Breast epithelium (tissue), 4 donors: ENCODE measurements around the gene MATN3. TPM values are rescaled to one million over a fixed set of nuclear protein-coding genes. Genes with fewer than 3 reads are reported as not detected.

ENCODE experiments used
- DNase-seq, 2 donors: peaks; one replicate each; pipeline ENCODE4 v3.0.0-alpha.2; 2019; ENCODE audit warnings: low spot score in 2 of 2
- H3K27ac ChIP-seq, 2 donors: fragments of 200-600 bp; sonication (generic) in 1 of 2; one replicate each; pipeline ENCODE4 v1.5.1; 2016 to 2019; ENCODE audit warnings: mild to moderate bottlenecking in 1 of 2
- H3K27me3 ChIP-seq, 2 donors: fragments of 200-600 bp; sonication (generic) in 1 of 2; one replicate each; pipeline versions ENCODE4 v1.5.1 to v1.6.0; 2017 to 2019; ENCODE audit warnings: control low read depth in 1 of 2, mild to moderate bottlenecking in 1 of 2
- H3K36me3 ChIP-seq: fragments of 200-600 bp; one replicate; pipeline ENCODE4 v1.5.1; 2019
- H3K4me1 ChIP-seq, 2 donors: fragments of 200-600 bp; sonication (generic); one replicate each; pipeline ENCODE4 v1.5.1; 2016 to 2019; ENCODE audit warnings: control low read depth in 1 of 2
- H3K4me3 ChIP-seq, 3 donors: fragments of 200-600 bp; sonication (generic); 1 replicate in 2 of 3; 2 replicates in 1 of 3; pipeline ENCODE4 v1.5.1; 2016 to 2019; ENCODE audit warnings: mild to moderate bottlenecking in 3 of 3, moderate library complexity in 2 of 3
- H3K9me3 ChIP-seq, 2 donors: fragments of 200-600 bp; sonication (generic) in 1 of 2; one replicate each; pipeline ENCODE4 v1.5.1; 2016 to 2019; ENCODE audit warnings: control low read depth in 1 of 2
- CTCF ChIP-seq, 3 donors: fragments of 450-650 bp; IDR thresholded peaks; one replicate each; pipeline ENCODE4 v1.5.1; 2016 to 2017; ENCODE audit warnings: antibody characterized with exemption in 3 of 3, mild to moderate bottlenecking in 3 of 3, moderate library complexity in 3 of 3
- POLR2A ChIP-seq: fragments of 450-650 bp; IDR thresholded peaks from one replicate; pipeline ENCODE4 v1.6.1; 2016; ENCODE audit warnings: antibody characterized with exemption, mild to moderate bottlenecking, moderate library complexity
- POLR2AphosphoS5 ChIP-seq, 3 donors: sonication (generic); formaldehyde crosslinking; IDR thresholded peaks; one replicate each; pipeline ENCODE4 v1.6.1; 2017; ENCODE audit warnings: antibody characterized with exemption in 3 of 3
- intact Hi-C: fragments of 100-400 bp; cut with DNase I; formaldehyde crosslinking; loops from one replicate; pipeline ENCODE4 v1.15.1; 2023; ENCODE audit warnings: low total_unique reads
- total RNA-seq, 3 donors: library from RNA; depleted of rRNA; stranded (reverse); fragments of >200 nt; gene quantifications; one replicate each; pipeline ENCODE4 v1.1.0, GENCODE V29; 2016

The MATN3 gene
- total RNA-seq, 3 donors from 2014 or later: 1.3 to 2.9 (median 2.6) TPM

- DNase-seq: no peak
- peaks cover 13% of the 10 kb centered on the region for H3K36me3 ChIP-seq
- no peak overlapping the region for H3K27ac ChIP-seq
- intact Hi-C loops: no loop called here
- no peak overlapping the region for H3K4me3 ChIP-seq
- peaks cover 5 to 14% of the 10 kb centered on the region in 2 donors for H3K9me3 ChIP-seq
- no peaks in the 10 kb centered on the region for H3K4me1 ChIP-seq
- TF ChIP-seq POLR2A (no peak), POLR2AphosphoS5 (IDR thresholded peaks at IDR 0.05) (no peak), CTCF (IDR thresholded peaks at IDR 0.05) (no peak)
- H3K27me3 ChIP-seq: no peaks in the 10 kb centered on the region
These were observed 17.8 kb upstream of the MATN3 start for GRCh38 chr2:20030224-20030623.

- intact Hi-C loops: no loop called here
- TF ChIP-seq POLR2A (no peak), CTCF (IDR thresholded peaks at IDR 0.05) (no peak), POLR2AphosphoS5 (IDR thresholded peaks at IDR 0.05) (no peak)
- no peak for DNase-seq
- H3K36me3 ChIP-seq: peaks cover 2% of the 10 kb centered on the region
- no peaks in the 10 kb centered on the region for H3K27me3 ChIP-seq
- no peaks in the 10 kb centered on the region for H3K4me1 ChIP-seq
- H3K4me3 ChIP-seq: no peak overlapping the region
- H3K27ac ChIP-seq: no peak overlapping the region
- H3K9me3 ChIP-seq: peaks cover 5 to 14% of the 10 kb centered on the region in 2 donors
These were observed 15.4 kb upstream of the MATN3 start for GRCh38 chr2:20027705-20028434.

- H3K27me3 ChIP-seq: no peaks in the 10 kb centered on the region
- no peak overlapping the region for H3K27ac ChIP-seq
- intact Hi-C loops: no loop called here
- H3K4me3 ChIP-seq: no peak overlapping the region
- H3K36me3 ChIP-seq: no peaks in the 10 kb centered on the region
- peaks cover 5 to 14% of the 10 kb centered on the region in 2 donors for H3K9me3 ChIP-seq
- DNase-seq: no peak
- no peak for TF ChIP-seq CTCF (IDR thresholded peaks at IDR 0.05)
- TF ChIP-seq POLR2A: no peak
- no peak for TF ChIP-seq POLR2AphosphoS5 (IDR thresholded peaks at IDR 0.05)
- no peaks in the 10 kb centered on the region for H3K4me1 ChIP-seq
These were observed 14.8 kb upstream of the MATN3 start for GRCh38 chr2:20027260-20027677.

GRCh38 chr2:20025065-20025786, 12.8 kb upstream of the MATN3 start:
- no peaks in the 10 kb centered on the region for H3K36me3 ChIP-seq
- peaks cover 5 to 18% of the 10 kb centered on the region in 2 donors for H3K9me3 ChIP-seq
- intact Hi-C loops: no loop called here
- no peak overlapping the region for H3K27ac ChIP-seq
- TF ChIP-seq POLR2AphosphoS5 (IDR thresholded peaks at IDR 0.05): no peak
- no peak for TF ChIP-seq CTCF (IDR thresholded peaks at IDR 0.05)
- TF ChIP-seq POLR2A: no peak
- H3K27me3 ChIP-seq: no peaks in the 10 kb centered on the region
- no peak for DNase-seq
- no peak overlapping the region for H3K4me3 ChIP-seq
- no peaks in the 10 kb centered on the region for H3K4me1 ChIP-seq

GRCh38 chr2:20023688-20024087, 11.2 kb upstream of the MATN3 start:
- Histone ChIP-seq H3K27ac (no peak overlapping the region), H3K4me1 (no peaks in the 10 kb centered on the region), H3K27me3 (no peaks in the 10 kb centered on the region), H3K9me3 (peaks cover 4 to 11% of the 10 kb centered on the region in 2 donors), H3K36me3 (no peaks in the 10 kb centered on the region), H3K4me3 (no peak overlapping the region)
- TF ChIP-seq POLR2AphosphoS5 (IDR thresholded peaks at IDR 0.05) (no peak), POLR2A (no peak), CTCF (IDR thresholded peaks at IDR 0.05) (no peak)
- intact Hi-C loops: no loop called here
- DNase-seq: no peak
